RWPE2 (cell line): ENCODE data around the gene CA10.

Source experiments
- ATAC-seq: fragments of 200-7000 bp; cut with Tn5 transposase; 3 replicates; pipeline ENCODE4 v1.9.1; 2021; ENCODE audit warnings: low read depth
- DNase-seq: peaks from one replicate; pipeline ENCODE4 v3.0.0-alpha.2; 2020; ENCODE audit warnings: low spot score
- H3K27ac ChIP-seq: fragments of 450-650 bp; 2 replicates; pipeline ENCODE4 v1.5.1; 2017; ENCODE audit warnings: mild to moderate bottlenecking; ENCODE audit not compliant: poor library complexity, severe bottlenecking
- H3K27me3 ChIP-seq: fragments of 250-450 bp; sonication (Bioruptor Pico); 2 replicates; pipeline ENCODE4 v1.5.1; 2021; ENCODE audit warnings: mild to moderate bottlenecking, moderate library complexity; ENCODE audit not compliant: insufficient read depth, poor library complexity, severe bottlenecking
- H3K36me3 ChIP-seq: fragments of 250-450 bp; sonication (Bioruptor Pico); 2 replicates; pipeline ENCODE4 v1.5.1; 2020; ENCODE audit warnings: low read depth, mild to moderate bottlenecking, moderate library complexity
- H3K4me1 ChIP-seq: fragments of 250-450 bp; sonication (Bioruptor Pico); 2 replicates; pipeline ENCODE4 v1.5.1; 2021; ENCODE audit warnings: mild to moderate bottlenecking, moderate library complexity; ENCODE audit not compliant: insufficient read depth, poor library complexity, severe bottlenecking
- H3K4me3 ChIP-seq: fragments of 250-450 bp; sonication (Bioruptor Pico); 2 replicates; pipeline ENCODE4 v1.5.1; 2021; ENCODE audit warnings: mild to moderate bottlenecking, moderate library complexity; ENCODE audit not compliant: severe bottlenecking
- H3K9me3 ChIP-seq: fragments of 250-450 bp; sonication (Bioruptor Pico); 2 replicates; pipeline ENCODE4 v1.5.1; 2021; ENCODE audit warnings: mild to moderate bottlenecking, moderate library complexity; ENCODE audit not compliant: severe bottlenecking
- TF ChIP-seq, protein P1 (sequence below): fragments of 450-650 bp; IDR thresholded peaks from one replicate; pipeline ENCODE4 v1.5.1; 2017; ENCODE audit warnings: mild to moderate bottlenecking, moderate library complexity; ENCODE audit not compliant: poor library complexity, severe bottlenecking

The CA10 gene

DNA sequence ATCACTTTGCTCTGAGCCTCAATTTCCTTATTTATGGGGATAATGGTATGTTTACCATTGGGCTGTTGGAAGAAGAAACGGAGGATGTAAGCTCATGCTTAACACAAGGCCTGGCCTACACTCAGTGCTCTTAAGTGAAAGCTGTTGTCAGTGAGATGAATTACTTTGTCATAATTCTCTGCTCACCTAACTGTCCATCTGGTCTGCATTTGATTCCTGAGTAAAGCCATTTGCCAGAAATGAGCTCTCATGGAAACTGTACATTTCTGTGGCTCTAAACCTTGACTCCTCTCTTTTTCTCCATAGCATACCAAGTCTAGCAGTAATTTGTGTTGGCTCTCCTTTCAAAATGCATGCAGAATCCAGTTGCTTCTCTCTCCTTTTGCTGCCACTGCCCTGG is 452.4 kb downstream of the CA10 start:
- Histone ChIP-seq H3K4me1 (peaks cover 16% of the 10 kb centered on the region), H3K36me3 (no peaks in the 10 kb centered on the region), H3K9me3 (no peaks in the 10 kb centered on the region), H3K4me3 (no peak overlapping the region), H3K27me3 (no peaks in the 10 kb centered on the region), H3K27ac (no peak overlapping the region)
- no peak for ATAC-seq
- TF ChIP-seq, protein P1, sequence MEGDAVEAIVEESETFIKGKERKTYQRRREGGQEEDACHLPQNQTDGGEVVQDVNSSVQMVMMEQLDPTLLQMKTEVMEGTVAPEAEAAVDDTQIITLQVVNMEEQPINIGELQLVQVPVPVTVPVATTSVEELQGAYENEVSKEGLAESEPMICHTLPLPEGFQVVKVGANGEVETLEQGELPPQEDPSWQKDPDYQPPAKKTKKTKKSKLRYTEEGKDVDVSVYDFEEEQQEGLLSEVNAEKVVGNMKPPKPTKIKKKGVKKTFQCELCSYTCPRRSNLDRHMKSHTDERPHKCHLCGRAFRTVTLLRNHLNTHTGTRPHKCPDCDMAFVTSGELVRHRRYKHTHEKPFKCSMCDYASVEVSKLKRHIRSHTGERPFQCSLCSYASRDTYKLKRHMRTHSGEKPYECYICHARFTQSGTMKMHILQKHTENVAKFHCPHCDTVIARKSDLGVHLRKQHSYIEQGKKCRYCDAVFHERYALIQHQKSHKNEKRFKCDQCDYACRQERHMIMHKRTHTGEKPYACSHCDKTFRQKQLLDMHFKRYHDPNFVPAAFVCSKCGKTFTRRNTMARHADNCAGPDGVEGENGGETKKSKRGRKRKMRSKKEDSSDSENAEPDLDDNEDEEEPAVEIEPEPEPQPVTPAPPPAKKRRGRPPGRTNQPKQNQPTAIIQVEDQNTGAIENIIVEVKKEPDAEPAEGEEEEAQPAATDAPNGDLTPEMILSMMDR, result no peak
- DNase-seq, result no peak

DNA sequence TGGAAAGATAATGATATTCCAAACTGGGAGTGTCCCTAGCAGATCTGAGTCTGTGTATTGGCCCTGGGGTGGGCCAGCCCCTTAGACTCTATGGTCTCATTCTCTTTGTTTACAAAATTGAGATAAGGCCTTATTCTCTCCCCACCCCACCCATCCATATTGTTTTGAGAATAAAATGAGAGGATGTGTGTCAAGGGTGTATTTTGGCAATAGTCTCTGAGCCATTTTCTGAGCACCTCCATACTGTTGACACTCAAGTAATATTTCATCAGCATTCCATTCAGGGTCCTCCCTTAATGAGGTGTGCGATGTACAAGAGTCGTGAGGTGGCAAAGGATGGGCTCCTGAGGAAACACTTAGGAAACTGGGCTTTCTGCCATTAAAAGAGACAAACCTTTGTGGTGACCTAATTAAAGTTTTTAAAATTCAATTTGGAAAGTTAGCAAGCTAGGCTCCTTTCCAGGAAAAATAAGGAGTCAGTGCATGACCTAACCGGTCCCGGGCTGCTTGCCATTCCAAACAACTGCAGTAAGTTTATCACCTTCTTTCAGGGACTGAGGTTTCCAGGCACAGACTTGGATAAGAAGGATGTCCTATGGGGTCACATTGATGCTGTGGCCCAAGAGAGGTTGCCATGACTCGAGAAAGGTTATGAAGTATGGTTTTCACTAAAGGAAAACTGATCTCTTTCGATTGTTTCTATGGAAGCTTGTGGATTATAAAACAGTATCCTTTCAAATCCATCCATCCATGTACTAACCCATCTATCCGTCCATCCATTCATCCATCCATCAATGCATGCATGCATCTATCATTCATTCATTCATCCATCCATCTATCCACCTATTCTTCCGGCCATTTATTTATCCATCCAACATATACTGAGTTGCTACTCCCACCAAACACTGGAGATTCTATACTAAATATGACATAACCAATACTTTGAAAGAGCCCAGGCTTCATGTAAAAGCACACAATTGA is 454.9 kb downstream of the CA10 start:
- H3K27me3 ChIP-seq, result no peaks in the 10 kb centered on the region
- DNase-seq (no peak), ATAC-seq (peak; percentile 75)
- H3K4me3 ChIP-seq, result no peak overlapping the region
- H3K36me3 ChIP-seq, result no peaks in the 10 kb centered on the region
- H3K27ac ChIP-seq, result no peak overlapping the region
- H3K9me3 ChIP-seq, result no peaks in the 10 kb centered on the region
- TF ChIP-seq, protein P1, result no peak
- H3K4me1 ChIP-seq, result peaks cover 3% of the 10 kb centered on the region

DNA sequence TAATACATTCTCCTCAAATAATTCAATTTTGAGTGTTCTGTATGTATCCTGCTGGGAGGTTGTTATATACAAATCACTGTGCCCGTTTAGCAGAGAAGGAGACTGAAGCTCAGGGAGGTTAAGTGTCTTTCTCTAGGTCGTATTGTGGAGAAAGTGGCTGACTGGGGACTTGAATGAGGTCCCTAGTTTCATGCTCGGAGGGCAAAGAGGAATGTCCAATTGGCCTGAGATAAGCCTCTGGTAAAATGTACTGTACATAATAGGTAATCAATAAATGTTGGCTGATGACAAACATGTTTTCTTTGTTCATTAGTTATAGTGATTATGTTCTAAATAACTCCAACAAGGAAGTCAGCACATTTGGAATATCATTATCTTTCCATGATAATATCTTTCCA is 455.6 kb downstream of the CA10 start:
- TF ChIP-seq, protein P1, result no peak
- H3K4me3 ChIP-seq, result no peak overlapping the region
- no peak overlapping the region for H3K27ac ChIP-seq
- no peaks in the 10 kb centered on the region for H3K36me3 ChIP-seq
- H3K9me3 ChIP-seq, result no peaks in the 10 kb centered on the region
- DNase-seq, result no peak
- peaks cover 3% of the 10 kb centered on the region for H3K4me1 ChIP-seq
- no peak for ATAC-seq
- H3K27me3 ChIP-seq, result no peaks in the 10 kb centered on the region

- no peaks in the 10 kb centered on the region for H3K27me3 ChIP-seq
- no peaks in the 10 kb centered on the region for H3K9me3 ChIP-seq
- H3K36me3 ChIP-seq, result no peaks in the 10 kb centered on the region
- no peak overlapping the region for H3K4me3 ChIP-seq
- ATAC-seq (no peak), DNase-seq (no peak)
- TF ChIP-seq, protein P1, result no peak
- H3K27ac ChIP-seq, result no peak overlapping the region
- peaks cover 3% of the 10 kb centered on the region for H3K4me1 ChIP-seq
These were observed 457.0 kb downstream of the CA10 start for GRCh38 chr17:51701501-51701900.
